Cardiac septum (tissue), 1 donor: ENCODE data around the gene CATSPERD. TPM values are rescaled to one million over a fixed set of nuclear protein-coding genes. Genes with fewer than 3 reads are reported as not detected.
A peak's percentile ranks its signal among the peaks of the same experiment; 100 is the strongest.

Experiments
- DNase-seq: peaks from one replicate; pipeline ENCODE4 v3.0.0-alpha.2; 2020; ENCODE audit warnings: low spot score
- intact Hi-C: fragments of 100-400 bp; cut with DNase I; formaldehyde crosslinking; loops from one replicate; pipeline ENCODE4 v1.14.0; 2022
- total RNA-seq: library from RNA; stranded (reverse); fragmentation: NEBNext Ultra II Directional; extraction: Animal tissue kit (Norgen Biotek cat#: 25700); gene quantifications from one replicate; pipeline ENCODE4 v1.2.1, GENCODE V29; 2021
- donor health status: DM: no; HTN: no; CAD: no.

Gene CATSPERD
- total RNA-seq, 1 donor from 2014 or later = not detected

- no peak for DNase-seq
- intact Hi-C loops = no loop called here
Measured at GRCh38 chr19:5814852-5815246, 94.4 kb downstream of the CATSPERD start.

- no peak for DNase-seq
- intact Hi-C loops = no loop called here
Measured at GRCh38 chr19:5817218-5817617, 96.8 kb downstream of the CATSPERD start.

- no peak for DNase-seq
- intact Hi-C loops = no loop called here
Measured at GRCh38 chr19:5818594-5818993, 98.2 kb downstream of the CATSPERD start.

- intact Hi-C loops = no loop called here
- no peak for DNase-seq
Measured at GRCh38 chr19:5820785-5821184, 100.3 kb downstream of the CATSPERD start.

- DNase-seq = no peak
- intact Hi-C loops = no loop called here
Measured at GRCh38 chr19:5821521-5822180, 101.2 kb downstream of the CATSPERD start.

- DNase-seq = no peak
- intact Hi-C loops = no loop called here
Measured at GRCh38 chr19:5822181-5822844, 101.9 kb downstream of the CATSPERD start.

GRCh38 chr19:5823579-5824281 lies 103.3 kb downstream of the CATSPERD start:
- DNase-seq = no peak
- intact Hi-C loops = loop anchor here (2.0 kb wide), 1 partner anchor 17 kb away; no protein-coding TSS in a partner anchor

GRCh38 chr19:5824751-5825150 lies 104.3 kb downstream of the CATSPERD start:
- no peak for DNase-seq
- intact Hi-C loops = loop anchor here (2.0 to 5.0 kb wide), 3 partner anchors 18 to 133 kb away; no protein-coding TSS in a partner anchor

GRCh38 chr19:5825178-5825577 lies 104.7 kb downstream of the CATSPERD start:
- DNase-seq = no peak
- intact Hi-C loops = loop anchor here (2.0 to 5.0 kb wide), 3 partner anchors 18 to 132 kb away; no protein-coding TSS in a partner anchor

GRCh38 chr19:5826531-5827341 lies 106.3 kb downstream of the CATSPERD start:
- DNase-seq = no peak
- intact Hi-C loops = loop anchor here (5.0 kb wide), 2 partner anchors 66 to 131 kb away; no protein-coding TSS in a partner anchor

GRCh38 chr19:5827342-5827890 lies 107.0 kb downstream of the CATSPERD start:
- intact Hi-C loops = loop anchor here (5.0 kb wide), 2 partner anchors 65 to 130 kb away; no protein-coding TSS in a partner anchor
- DNase-seq = no peak

GRCh38 chr19:5827891-5828660 lies 107.6 kb downstream of the CATSPERD start:
- DNase-seq = peak; percentile 88
- intact Hi-C loops = loop anchor here (5.0 kb wide), 2 partner anchors 64 to 129 kb away; no protein-coding TSS in a partner anchor

Other genes starting within 250 kb of the CATSPERD start
- 0.16 TPM for gene TINCR, start 152.7 kb upstream of the CATSPERD start, total RNA-seq
- gene SAFB2, start 97.9 kb upstream of the CATSPERD start, total RNA-seq = 48.6 TPM
- 67.4 TPM for gene SAFB, start 97.6 kb upstream of the CATSPERD start, total RNA-seq
- gene MICOS13, start 40.1 kb upstream of the CATSPERD start, total RNA-seq = 143 TPM
- 4.3 TPM for gene HSD11B1L, start 39.6 kb upstream of the CATSPERD start, total RNA-seq
- 337 TPM for gene RPL36, start 30.3 kb upstream of the CATSPERD start, total RNA-seq
- gene LONP1, start 491 bp upstream of the CATSPERD start, total RNA-seq = 70.8 TPM
- 1.3 TPM for gene PRR22, start 64.1 kb downstream of the CATSPERD start, total RNA-seq
- gene DUS3L, start 70.5 kb downstream of the CATSPERD start, total RNA-seq = 21.6 TPM
- 23.6 TPM for gene NRTN, start 84.4 kb downstream of the CATSPERD start, total RNA-seq
- gene FUT6, start 119.1 kb downstream of the CATSPERD start, total RNA-seq = not detected
- not detected for gene FUT3, start 130.8 kb downstream of the CATSPERD start, total RNA-seq
- gene FUT5, start 149.9 kb downstream of the CATSPERD start, total RNA-seq = not detected
- 414 TPM for gene NDUFA11, start 183.2 kb downstream of the CATSPERD start, total RNA-seq
- 2.4 TPM for gene VMAC, start 184.2 kb downstream of the CATSPERD start, total RNA-seq
- gene CAPS, start 193.6 kb downstream of the CATSPERD start, total RNA-seq = 2.7 TPM